ENCODE measurements around the gene YBEY.

The YBEY gene

DNA sequence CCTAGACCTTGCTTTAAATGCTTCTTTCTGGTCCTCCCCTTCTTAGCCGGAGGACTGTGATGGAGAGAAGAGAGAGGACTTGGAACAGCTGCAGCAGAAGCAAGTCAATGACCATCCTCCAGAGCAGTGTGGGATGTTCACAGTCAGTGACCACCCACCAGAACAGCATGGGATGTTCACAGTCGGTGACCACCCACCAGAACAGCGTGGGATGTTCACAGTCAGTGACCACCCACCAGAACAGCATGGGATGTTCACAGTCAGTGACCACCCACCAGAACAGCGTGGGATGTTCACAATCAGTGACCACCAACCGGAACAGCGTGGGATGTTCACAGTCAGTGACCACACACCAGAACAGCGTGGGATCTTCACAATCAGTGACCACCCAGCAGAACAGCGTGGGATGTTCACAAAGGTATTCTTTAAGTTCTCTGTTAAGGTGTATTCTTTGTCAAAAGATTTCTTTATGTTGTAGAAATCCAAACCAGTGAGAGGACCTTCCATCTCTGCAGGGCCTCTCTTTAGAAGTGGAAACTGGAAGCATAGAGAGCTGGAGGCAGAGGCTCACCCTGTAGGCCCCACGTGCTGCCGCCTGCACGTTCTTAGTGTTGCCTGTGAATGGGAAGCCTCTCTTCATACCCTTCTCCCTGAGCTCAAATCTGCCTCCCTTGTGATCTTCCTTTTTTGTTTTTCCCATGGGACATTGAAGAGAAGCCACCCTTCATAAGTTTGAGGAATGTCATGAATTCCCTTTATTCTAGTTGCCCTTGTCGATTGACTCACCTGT is 48.4 kb downstream of the YBEY start:
- no peak for DNase-seq

DNA sequence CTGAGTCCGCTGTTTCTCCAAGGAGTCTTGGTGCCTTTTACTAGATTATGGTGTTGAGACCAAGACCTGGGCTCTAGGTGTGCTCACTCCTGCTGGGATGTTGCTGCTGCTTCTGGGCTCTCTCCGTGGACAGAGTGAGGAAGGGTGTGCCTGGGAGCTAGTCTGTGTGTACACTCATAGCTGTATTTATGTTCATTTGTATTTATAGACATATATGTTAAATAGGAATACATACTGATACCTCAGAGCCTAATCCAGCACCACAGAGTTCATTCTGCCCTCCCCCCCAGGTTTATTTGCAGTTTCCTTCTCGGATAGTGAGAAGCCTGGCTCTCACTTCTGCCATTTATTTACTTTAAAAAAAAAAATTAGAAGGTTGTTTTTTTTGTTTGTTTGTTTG is 50.5 kb downstream of the YBEY start:
- DNase-seq = no peak

DNA sequence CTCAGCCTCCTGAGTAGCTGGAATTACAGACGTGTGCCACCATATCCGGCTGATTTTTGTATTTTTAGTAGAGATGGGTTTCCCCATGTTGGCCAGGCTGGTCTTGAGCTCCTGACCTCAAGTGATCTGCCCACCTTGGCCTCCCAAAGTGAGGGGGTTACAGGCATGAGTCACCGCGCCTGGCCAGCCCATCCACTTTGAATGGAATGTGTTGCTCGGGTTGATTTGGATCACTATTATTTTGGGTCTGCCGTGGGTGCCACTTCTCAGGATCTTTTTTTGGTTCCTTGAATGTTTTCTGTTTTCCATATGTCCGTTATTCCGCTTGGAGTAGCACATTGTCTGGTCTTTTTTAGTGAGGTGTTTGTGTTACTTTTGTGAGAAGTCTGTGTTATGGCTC is 54.9 kb downstream of the YBEY start:
- DNase-seq = no peak

GRCh38 chr21:46344219-46344915 is 58.2 kb downstream of the YBEY start:
- no peak for DNase-seq

- no peak for DNase-seq
Observed at GRCh38 chr21:46345861-46346260, 59.7 kb downstream of the YBEY start.

- DNase-seq = no peak
Observed at GRCh38 chr21:46346296-46347202, 60.4 kb downstream of the YBEY start.

GRCh38 chr21:46347203-46347550 is 61.0 kb downstream of the YBEY start:
- DNase-seq = no peak
